Suprapubic skin (tissue), 3 donors: ENCODE measurements around the gene CDSN.

Experiments
- POLR2A ChIP-seq, 2 donors: fragments of 450-650 bp; IDR thresholded peaks; one replicate each; pipeline ENCODE4 v1.6.1; 2017; ENCODE audit warnings: antibody characterized with exemption in 2 of 2, mild to moderate bottlenecking in 2 of 2, moderate library complexity in 2 of 2
- TF ChIP-seq, protein P1 (sequence below), 2 donors: fragments of 200-600 bp in 1 of 2; fragments of 450-650 bp in 1 of 2; sonication (generic) in 1 of 2; IDR thresholded peaks; one replicate each; pipeline ENCODE4 v1.5.1; 2016 to 2019; ENCODE audit warnings: antibody characterized with exemption in 2 of 2, mild to moderate bottlenecking in 1 of 2, moderate library complexity in 1 of 2

DNA sequence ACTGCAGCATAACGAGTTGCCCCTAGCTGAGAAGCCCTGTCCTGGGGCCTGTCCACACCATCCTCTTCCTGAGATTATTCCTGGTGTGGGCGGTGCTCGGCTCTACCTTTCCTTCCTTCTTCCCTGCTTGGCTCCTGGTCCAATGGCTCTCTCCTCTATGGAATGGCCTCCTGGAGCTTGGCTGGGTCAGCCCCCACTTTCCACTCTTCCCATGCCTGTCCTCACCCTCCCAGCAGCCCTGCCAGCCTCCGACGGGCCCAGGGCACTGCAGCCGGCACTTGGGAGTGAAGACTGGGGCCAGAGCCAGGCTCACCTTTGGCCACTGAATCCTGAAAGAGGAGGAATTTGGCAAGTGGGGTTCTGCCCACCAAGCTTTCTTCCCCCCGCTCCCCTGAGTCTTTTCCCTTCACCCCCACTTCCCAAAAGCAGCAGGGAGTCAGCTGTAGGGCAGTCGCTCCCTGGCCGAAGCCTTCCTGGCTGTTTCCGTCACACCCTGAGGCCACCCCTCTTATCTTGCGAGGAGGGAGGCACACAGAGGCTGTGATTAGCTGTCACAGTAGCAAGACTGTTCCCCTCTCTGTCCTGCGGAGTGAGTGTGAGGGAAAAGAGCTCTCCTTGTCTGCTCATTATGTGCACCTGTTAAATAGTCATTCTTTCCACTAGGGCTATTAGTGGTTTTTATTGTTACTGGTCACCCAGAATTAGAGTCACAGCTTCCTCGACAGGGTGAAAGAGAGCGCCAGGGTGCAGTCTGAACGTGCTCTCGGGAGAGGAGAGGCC lies 6.3 kb upstream of the CDSN start:
- TF ChIP-seq, protein P1, sequence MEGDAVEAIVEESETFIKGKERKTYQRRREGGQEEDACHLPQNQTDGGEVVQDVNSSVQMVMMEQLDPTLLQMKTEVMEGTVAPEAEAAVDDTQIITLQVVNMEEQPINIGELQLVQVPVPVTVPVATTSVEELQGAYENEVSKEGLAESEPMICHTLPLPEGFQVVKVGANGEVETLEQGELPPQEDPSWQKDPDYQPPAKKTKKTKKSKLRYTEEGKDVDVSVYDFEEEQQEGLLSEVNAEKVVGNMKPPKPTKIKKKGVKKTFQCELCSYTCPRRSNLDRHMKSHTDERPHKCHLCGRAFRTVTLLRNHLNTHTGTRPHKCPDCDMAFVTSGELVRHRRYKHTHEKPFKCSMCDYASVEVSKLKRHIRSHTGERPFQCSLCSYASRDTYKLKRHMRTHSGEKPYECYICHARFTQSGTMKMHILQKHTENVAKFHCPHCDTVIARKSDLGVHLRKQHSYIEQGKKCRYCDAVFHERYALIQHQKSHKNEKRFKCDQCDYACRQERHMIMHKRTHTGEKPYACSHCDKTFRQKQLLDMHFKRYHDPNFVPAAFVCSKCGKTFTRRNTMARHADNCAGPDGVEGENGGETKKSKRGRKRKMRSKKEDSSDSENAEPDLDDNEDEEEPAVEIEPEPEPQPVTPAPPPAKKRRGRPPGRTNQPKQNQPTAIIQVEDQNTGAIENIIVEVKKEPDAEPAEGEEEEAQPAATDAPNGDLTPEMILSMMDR (IDR thresholded peaks at IDR 0.05) = no peak
- TF ChIP-seq POLR2A (IDR thresholded peaks at IDR 0.05) = no peak
